AG09319 (cell line): ENCODE measurements around the gene PTPN6.

ENCODE experiments used
- DNase-seq: peaks from one replicate; pipeline ENCODE4 v3.0.0-alpha.2; 2010; ENCODE audit warnings: low read depth; ENCODE audit errors: extremely low read depth
- CTCF ChIP-seq: IDR thresholded peaks from 2 replicates; pipeline ENCODE4 v1.5.1; 2011; ENCODE audit warnings: low read depth, mild to moderate bottlenecking, inconsistent platforms, low read length, moderate library complexity

The PTPN6 gene

GRCh38 chr12:6979453-6979852 lies 28.3 kb downstream of the PTPN6 start:
- no peak for TF ChIP-seq CTCF
- DNase-seq, result no peak

DNA sequence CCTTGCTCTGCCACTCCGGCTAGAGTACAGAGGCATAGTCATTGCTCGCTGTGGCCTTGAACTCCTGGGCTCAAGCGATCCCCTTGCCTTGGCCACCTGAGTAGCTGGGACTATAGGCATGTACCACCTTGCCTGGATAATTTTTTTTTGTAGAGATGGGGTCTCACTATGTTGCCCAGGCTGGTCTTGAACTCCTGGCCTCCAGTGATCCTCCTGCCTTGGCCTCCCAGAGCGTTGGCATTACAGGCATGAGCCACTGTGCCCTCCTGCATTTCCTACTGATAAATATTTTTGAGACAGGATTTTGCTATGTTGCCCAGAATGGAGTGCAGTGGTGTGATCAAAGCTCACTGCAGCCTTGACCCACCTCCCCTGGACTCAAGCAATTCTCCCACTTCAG lies 28.9 kb downstream of the PTPN6 start:
- no peak for TF ChIP-seq CTCF
- no peak for DNase-seq

DNA sequence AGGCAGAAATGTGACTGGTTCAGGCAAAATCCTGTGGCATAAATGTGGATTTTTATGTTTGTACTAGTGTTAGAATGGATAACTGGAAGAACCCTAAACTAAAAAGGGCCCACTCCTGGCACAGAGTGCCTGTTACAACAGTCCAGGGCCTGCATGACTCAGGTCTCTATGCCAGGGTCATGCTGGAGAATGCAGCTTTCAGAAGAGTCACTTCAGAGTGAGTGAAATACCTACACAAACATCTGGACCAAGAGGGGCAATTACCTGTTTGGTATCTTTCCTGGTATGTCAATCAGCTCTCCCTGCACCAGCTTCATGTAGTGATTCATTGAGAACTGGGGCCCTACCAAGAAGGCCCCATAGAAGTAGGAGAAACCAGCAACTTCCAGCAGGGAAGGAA lies 29.6 kb downstream of the PTPN6 start:
- TF ChIP-seq CTCF, result no peak
- no peak for DNase-seq

- TF ChIP-seq CTCF, result no peak
- DNase-seq, result no peak
Observed at GRCh38 chr12:6981152-6982052, 30.2 kb downstream of the PTPN6 start.

DNA sequence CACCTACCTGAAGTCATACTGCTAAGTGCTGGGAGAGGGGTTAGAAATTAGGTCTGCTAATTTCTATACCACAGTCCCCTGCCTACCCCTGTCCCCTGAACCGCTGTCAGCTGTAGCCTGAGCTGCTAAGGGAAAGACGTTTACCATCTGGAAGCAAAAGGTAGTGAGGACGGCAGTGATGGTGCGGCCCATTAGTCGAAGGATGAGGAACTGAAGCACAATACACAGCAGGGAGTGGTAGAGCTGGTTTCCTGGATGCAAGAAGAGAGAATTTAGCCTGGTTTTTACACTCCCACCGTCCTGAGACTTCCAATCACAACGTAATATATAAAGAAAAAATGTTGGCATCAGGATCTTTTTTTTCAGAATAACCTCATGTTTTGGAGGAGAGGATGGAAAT lies 31.4 kb downstream of the PTPN6 start:
- DNase-seq, result no peak
- no peak for TF ChIP-seq CTCF

DNA sequence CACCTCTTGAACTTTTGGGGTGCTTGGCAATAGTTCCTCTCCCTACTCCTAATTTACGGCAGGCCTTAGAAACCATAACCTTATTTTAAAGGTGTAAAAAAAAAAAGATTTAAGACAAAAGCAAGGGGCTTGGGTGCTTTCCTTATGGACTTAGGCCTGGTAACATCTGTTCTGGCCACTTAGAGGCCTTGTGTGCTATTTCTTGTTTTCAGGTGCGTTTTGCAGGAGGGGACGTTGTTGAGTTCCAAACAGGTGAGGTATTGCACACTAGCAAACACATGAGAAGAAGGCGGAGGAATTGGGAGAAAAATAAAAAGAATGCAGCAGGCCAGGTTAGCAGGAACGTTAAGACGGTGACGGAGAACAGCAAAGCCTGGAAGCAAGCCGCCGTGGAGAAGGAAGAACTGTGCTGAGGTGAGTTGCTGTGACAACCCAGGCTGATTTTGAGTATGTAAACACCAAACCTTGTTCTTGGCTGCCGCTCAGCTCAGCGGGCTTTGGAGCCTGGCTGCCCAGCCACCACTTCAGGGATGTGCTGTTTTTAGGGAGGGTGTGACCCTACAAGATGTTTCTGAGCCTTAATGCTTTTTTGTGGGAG lies 36.9 kb downstream of the PTPN6 start:
- DNase-seq, result no peak
- TF ChIP-seq CTCF, result no peak

- no peak for TF ChIP-seq CTCF
- peak; percentile 19 for DNase-seq
Observed at GRCh38 chr12:6996040-6996441, 44.9 kb downstream of the PTPN6 start.
